ENCODE data around the gene DTX2.
"Not testable (repeated sequence)": the region's sequence is repeated elsewhere in the genome, so short reads cannot be mapped to it uniquely, and the experiment has no call there.

The DTX2 gene

GRCh38 chr7:76461464-76462101 is at the start of gene DTX2:
TSS of gene DTX2 (plus strand) at chr7:76461709. CDS start at chr7:76480510, 18,801 bp downstream.
- DNase-seq (ENCODE audit: low read depth), result not testable (repeated sequence)
- H3K4me3 ChIP-seq (ENCODE audit: low read length), result peak within 1 kb of the TSS; percentile 34

DNA sequence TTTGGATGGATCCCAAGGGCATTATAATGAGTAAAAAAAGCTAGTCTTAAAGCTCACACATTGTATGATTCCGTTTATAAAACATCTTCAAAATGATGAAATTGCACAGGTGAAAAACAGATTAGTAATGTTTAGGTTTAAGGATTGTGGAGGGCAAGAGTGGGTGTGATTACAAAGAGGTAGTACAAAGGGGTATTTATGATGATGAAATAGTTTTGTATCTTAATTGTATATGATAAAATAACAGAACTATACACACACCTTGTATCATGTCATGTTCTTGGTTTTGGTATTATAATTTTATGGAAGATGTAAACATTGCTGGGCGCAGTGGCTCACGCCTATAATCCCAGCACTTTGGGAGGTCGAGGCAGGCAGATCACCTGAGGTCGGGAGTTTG is 49.3 kb upstream of the DTX2 start:
- TF ChIP-seq CTCF (conservative IDR thresholded peaks at IDR 0.05; ENCODE audit: low read depth, low read length), result no peak
- H3K4me3 ChIP-seq (ENCODE audit: low read length), result no peak overlapping the region
- no peak for DNase-seq (ENCODE audit: low read depth)

- H3K4me3 ChIP-seq (ENCODE audit: low read length); DNase-seq (ENCODE audit: low read depth): not testable (repeated sequence)
Observed at GRCh38 chr7:76417654-76418310, 43.7 kb upstream of the DTX2 start.

DNA sequence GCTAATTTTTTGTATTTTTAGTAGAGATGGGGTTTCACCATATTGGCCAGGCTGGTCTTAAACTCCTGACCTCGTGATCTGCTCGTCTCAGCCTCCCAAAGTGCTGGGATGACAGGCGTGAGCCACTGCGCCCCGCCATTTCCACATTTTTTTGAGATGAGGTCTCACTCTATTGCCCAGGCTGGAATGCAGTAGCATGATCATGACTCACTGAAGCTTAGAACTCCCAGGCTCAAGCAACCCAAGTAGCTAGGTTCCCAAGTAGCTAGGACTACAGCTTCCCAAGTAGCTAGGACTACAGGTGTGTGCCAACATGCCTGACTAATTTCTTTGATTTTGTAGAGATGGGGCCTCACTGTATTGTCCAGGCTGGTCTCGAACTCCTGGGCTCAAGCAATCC is 40.4 kb upstream of the DTX2 start:
- not testable (repeated sequence) for H3K4me3 ChIP-seq (ENCODE audit: low read length)
- peak; percentile 97 for DNase-seq (ENCODE audit: low read depth)

- no peak overlapping the region for H3K4me3 ChIP-seq (ENCODE audit: low read length)
- no peak for TF ChIP-seq CTCF (conservative IDR thresholded peaks at IDR 0.05; ENCODE audit: low read depth, low read length)
- peak; percentile 28 for DNase-seq (ENCODE audit: low read depth)
Observed at GRCh38 chr7:76423666-76424412, 37.7 kb upstream of the DTX2 start.

GRCh38 chr7:76424413-76425111 is 36.9 kb upstream of the DTX2 start, which contains the start of gene ZP3:
TSS of gene ZP3 (plus strand) at chr7:76424950. CDS start at chr7:76424965, 15 bp downstream.
- no peak for TF ChIP-seq CTCF (conservative IDR thresholded peaks at IDR 0.05; ENCODE audit: low read depth, low read length)
- DNase-seq (ENCODE audit: low read depth), result no peak
- H3K4me3 ChIP-seq (ENCODE audit: low read length), result no peak within 1 kb of the TSS

- H3K4me3 ChIP-seq (ENCODE audit: low read length), result no peak overlapping the region
- TF ChIP-seq CTCF (conservative IDR thresholded peaks at IDR 0.05; ENCODE audit: low read depth, low read length), result no peak
- DNase-seq (ENCODE audit: low read depth), result no peak
Observed at GRCh38 chr7:76425156-76425555, 36.4 kb upstream of the DTX2 start.

DNA sequence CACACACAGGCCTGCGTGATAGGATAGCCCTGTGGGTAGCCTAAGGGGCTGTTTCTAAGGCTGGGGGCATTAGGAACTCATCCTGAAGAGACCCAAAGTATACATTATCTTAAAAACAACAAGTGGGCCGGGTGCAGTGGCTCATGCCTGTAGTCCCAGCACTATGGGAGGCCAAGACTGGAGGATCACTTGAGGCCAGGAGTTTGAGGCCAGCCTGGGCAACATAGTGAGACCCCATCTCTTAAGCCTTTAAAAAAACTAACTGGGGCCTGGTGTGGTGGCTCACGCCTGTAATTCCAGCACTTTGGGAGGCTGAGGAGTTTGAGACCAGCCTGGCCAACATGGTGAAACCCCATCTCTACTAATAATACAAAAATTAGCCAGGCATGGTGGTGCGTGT is 36.0 kb upstream of the DTX2 start:
- not testable (repeated sequence) for H3K4me3 ChIP-seq (ENCODE audit: low read length); DNase-seq (ENCODE audit: low read depth)

DNA sequence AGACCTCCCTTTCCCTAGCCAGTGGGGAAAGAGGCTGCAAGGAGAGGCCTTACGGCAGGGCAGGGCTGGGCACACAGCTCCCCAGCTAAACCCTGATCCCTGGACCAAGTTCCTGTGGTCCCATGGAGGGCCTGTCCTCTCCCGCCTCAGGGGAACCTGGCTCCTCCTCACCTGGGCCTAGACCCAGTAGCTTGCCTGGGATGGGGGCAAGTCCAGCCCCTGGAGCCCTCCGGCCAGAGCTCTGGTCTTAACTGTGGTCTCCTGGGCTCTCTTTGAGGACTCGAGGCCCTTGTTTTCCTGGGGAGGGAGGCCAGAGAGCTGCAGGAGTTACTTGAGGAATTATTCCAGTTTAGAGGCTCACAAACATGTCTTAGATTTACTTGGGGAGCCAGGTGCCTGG is 35.3 kb upstream of the DTX2 start:
- no peak overlapping the region for H3K4me3 ChIP-seq (ENCODE audit: low read length)
- DNase-seq (ENCODE audit: low read depth), result no peak
- TF ChIP-seq CTCF (conservative IDR thresholded peaks at IDR 0.05; ENCODE audit: low read depth, low read length), result no peak
